Esophagus muscularis mucosa (tissue), 4 donors: ENCODE data around the gene ABHD18. TPM values are rescaled to one million over a fixed set of nuclear protein-coding genes. Genes with fewer than 3 reads are reported as not detected.
"Not testable (repeated sequence)": the region's sequence is repeated elsewhere in the genome, so short reads cannot be mapped to it uniquely, and the experiment has no call there.

Experiments used
- DNase-seq: peaks from one replicate; pipeline ENCODE4 v3.0.0-alpha.2; 2017; ENCODE audit errors: extremely low spot score
- H3K27ac ChIP-seq, 4 donors: fragments of 200-600 bp; sonication (generic); replicated peaks in 1 of 4; 1 replicate in 3 of 4; 2 replicates in 1 of 4; pipeline ENCODE4 v1.5.1; 2016 to 2019; ENCODE audit warnings: mild to moderate bottlenecking in 1 of 4
- H3K27me3 ChIP-seq, 4 donors: fragments of 200-600 bp; sonication (generic); one replicate each; pipeline versions ENCODE4 v1.5.1 to v1.6.0; 2016 to 2019
- H3K36me3 ChIP-seq, 4 donors: fragments of 200-600 bp; sonication (generic); one replicate each; pipeline ENCODE4 v1.5.1; 2016 to 2019
- H3K4me1 ChIP-seq, 4 donors: fragments of 200-600 bp; sonication (generic); one replicate each; pipeline ENCODE4 v1.5.1; 2016 to 2019
- H3K4me3 ChIP-seq, 4 donors: fragments of 200-600 bp; sonication (generic); 1 replicate in 2 of 4; 2 replicates in 2 of 4; pipeline ENCODE4 v1.5.1; 2016 to 2019; ENCODE audit warnings: mild to moderate bottlenecking in 4 of 4, moderate library complexity in 1 of 4
- H3K9me3 ChIP-seq, 4 donors: fragments of 200-600 bp; sonication (generic); 1 replicate in 3 of 4; 2 replicates in 1 of 4; pipeline ENCODE4 v1.5.1; 2016 to 2019
- EP300 ChIP-seq: sonication (generic); formaldehyde crosslinking; IDR thresholded peaks from one replicate; pipeline ENCODE4 v1.6.1; 2017; ENCODE audit warnings: antibody characterized with exemption
- POLR2A ChIP-seq: fragments of 450-650 bp; IDR thresholded peaks from one replicate; pipeline ENCODE4 v1.6.1; 2017; ENCODE audit warnings: antibody characterized with exemption, moderate library complexity, mild to moderate bottlenecking, low read depth
- POLR2AphosphoS5 ChIP-seq, 2 donors: sonication (generic); formaldehyde crosslinking; IDR thresholded peaks; one replicate each; pipeline ENCODE4 v1.6.1; 2017; ENCODE audit warnings: antibody characterized with exemption in 2 of 2
- WGBS: methylation state at CpG from one replicate; pipeline ENCODE4 v1.1.5; 2018; 5-methylcytosine and 5-hydroxymethylcytosine counted together
- intact Hi-C: fragments of 100-400 bp; cut with DNase I; formaldehyde crosslinking; loops from one replicate; pipeline ENCODE4 v1.15.1; 2023
- total RNA-seq, 4 donors: library from RNA; depleted of rRNA; stranded (reverse); fragments of >200 nt; gene quantifications; one replicate each; pipeline versions ENCODE4 v1.1.0 to v1.2.1, GENCODE V29; 2016
- TF ChIP-seq, protein P1 (sequence below), 3 experiments: fragments of 200-600 bp in 2 of 3; fragments of 450-650 bp in 1 of 3; sonication (generic) in 2 of 3; IDR thresholded peaks; one replicate each; pipeline ENCODE4 v1.5.1; 2017 to 2019; ENCODE audit warnings: antibody characterized with exemption in 3 of 3, mild to moderate bottlenecking in 2 of 3, moderate library complexity in 1 of 3

Gene ABHD18
- total RNA-seq, 4 donors from 2014 or later, result 4.7 to 10.0 (median 7.1) TPM

DNA sequence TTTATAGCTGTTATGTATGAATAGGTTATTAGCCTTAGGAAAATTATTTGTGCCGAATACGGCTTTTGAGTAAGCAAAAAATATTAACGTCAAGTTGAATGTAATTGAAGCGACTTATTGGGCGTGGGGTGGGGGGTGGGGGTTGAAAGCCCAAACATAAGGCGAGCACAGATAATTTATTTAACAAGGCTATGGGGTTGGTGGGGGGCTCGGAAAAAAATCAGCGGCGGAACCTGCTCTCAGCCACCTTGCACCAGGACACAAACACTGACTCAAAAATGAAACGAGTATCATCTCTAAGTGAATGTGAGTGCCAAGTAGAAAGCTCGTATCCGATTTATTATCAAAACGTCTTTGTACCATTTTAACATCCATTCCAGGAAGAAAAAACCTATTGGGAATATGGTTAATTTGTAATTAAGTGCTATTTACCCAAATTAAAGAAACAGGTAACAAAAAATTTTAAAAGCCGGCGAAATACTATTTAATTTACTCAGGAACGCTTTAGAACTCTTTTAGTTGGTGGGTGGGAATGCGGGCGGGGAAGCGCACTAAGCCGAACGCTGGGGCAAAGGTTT lies 95.0 kb downstream of the ABHD18 start:
- intact Hi-C loops, result loop anchor here (10.0 kb wide), 3 partner anchors 175 to 755 kb away; partner anchors contain the start of genes HSPA4L and PLK4
- Histone ChIP-seq H3K4me1 (peaks cover 9 to 19% (median 13%) of the 10 kb centered on the region in 4 donors), H3K4me3 (peak overlapping the region; percentile 86 to 97 (median 91)), H3K9me3 (no peaks in the 10 kb centered on the region), H3K36me3 (no peaks in the 10 kb centered on the region), H3K27ac (peak overlapping the region; percentile 96 to 98 (median 98)), H3K27me3 (no peaks in the 10 kb centered on the region)
- TF ChIP-seq, protein P1, sequence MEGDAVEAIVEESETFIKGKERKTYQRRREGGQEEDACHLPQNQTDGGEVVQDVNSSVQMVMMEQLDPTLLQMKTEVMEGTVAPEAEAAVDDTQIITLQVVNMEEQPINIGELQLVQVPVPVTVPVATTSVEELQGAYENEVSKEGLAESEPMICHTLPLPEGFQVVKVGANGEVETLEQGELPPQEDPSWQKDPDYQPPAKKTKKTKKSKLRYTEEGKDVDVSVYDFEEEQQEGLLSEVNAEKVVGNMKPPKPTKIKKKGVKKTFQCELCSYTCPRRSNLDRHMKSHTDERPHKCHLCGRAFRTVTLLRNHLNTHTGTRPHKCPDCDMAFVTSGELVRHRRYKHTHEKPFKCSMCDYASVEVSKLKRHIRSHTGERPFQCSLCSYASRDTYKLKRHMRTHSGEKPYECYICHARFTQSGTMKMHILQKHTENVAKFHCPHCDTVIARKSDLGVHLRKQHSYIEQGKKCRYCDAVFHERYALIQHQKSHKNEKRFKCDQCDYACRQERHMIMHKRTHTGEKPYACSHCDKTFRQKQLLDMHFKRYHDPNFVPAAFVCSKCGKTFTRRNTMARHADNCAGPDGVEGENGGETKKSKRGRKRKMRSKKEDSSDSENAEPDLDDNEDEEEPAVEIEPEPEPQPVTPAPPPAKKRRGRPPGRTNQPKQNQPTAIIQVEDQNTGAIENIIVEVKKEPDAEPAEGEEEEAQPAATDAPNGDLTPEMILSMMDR (IDR thresholded peaks at IDR 0.05), result no peak
- TF ChIP-seq EP300, result no peak
- TF ChIP-seq POLR2A, result no peak
- TF ChIP-seq POLR2AphosphoS5 (IDR thresholded peaks at IDR 0.05), result no peak
- 27% methylated on average over 21 of the region's 21 CpGs for WGBS
- DNase-seq, result no peak

DNA sequence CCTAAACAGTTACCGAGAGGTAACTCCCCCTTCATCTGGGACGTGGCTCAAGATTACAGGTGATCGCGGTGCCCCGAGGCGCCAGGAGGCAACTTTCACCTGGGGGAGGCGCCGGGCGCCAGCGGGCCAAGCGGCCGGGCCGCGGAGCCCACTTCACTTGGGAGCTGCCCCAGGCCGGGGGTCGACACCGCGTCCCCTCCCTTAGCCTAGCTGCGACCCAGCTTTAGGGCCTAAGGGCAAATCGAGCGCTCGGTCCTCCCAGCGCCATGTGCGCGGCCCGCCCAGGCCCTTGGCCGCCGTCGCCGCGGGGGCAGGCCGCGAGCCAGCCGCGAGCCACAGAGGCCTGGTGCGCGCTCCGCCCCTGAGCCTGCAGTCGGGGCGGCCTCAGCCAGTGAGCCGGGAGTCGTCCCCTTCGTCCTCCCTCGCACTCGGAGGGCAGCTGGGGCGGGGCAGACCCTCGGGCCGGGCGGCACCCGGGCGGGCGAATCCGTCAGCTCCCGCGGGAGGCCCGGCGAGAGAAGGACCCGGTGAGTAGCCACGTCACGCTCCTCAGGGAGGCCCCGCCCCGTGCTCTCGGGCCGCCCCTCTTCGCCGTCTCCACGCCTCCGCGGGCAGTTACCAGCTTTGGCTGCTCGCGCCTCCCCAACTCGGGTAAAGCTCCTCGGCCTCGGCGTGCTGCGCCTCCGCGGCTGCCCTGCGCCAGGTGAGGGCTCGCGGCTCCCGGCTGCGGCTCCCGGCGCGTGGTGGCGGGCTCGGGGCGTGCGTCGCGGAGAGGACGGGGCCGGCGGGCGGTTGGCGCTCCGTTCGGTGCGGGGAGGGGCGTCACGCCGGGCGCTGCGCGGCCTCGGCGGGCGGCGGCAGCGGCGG lies 95.7 kb downstream of the ABHD18 start, which contains the start of gene LARP1B:
LARP1B (plus strand) TSS at position 614 of the 867 bp plus-strand sequence. CDS start 13,640 bp downstream, outside the sequence.
- peak; percentile 97 for DNase-seq
- H3K4me3 ChIP-seq, result peak within 1 kb of the TSS; percentile 86 to 97 (median 91)
- H3K9me3 ChIP-seq, result no peaks in the 10 kb centered on the region
- H3K27ac ChIP-seq, result peak within 1 kb of the TSS; percentile 96 to 98 (median 98)
- peaks cover 9 to 19% (median 13%) of the 10 kb centered on the region in 4 donors for H3K4me1 ChIP-seq
- intact Hi-C loops, result loop anchor here (1.0 to 10.0 kb wide), 4 partner anchors 96 to 754 kb away; partner anchors contain the start of genes ABHD18, HSPA4L, MFSD8 and PLK4
- no peaks in the 10 kb centered on the region for H3K27me3 ChIP-seq
- TF ChIP-seq EP300 (no peak), POLR2AphosphoS5 (IDR thresholded peaks at IDR 0.05) (peak; percentile 93), POLR2A (peak; percentile 59)
- WGBS, result 0% methylated on average over 1 of the region's 112 CpGs
- no peaks in the 10 kb centered on the region for H3K36me3 ChIP-seq

DNA sequence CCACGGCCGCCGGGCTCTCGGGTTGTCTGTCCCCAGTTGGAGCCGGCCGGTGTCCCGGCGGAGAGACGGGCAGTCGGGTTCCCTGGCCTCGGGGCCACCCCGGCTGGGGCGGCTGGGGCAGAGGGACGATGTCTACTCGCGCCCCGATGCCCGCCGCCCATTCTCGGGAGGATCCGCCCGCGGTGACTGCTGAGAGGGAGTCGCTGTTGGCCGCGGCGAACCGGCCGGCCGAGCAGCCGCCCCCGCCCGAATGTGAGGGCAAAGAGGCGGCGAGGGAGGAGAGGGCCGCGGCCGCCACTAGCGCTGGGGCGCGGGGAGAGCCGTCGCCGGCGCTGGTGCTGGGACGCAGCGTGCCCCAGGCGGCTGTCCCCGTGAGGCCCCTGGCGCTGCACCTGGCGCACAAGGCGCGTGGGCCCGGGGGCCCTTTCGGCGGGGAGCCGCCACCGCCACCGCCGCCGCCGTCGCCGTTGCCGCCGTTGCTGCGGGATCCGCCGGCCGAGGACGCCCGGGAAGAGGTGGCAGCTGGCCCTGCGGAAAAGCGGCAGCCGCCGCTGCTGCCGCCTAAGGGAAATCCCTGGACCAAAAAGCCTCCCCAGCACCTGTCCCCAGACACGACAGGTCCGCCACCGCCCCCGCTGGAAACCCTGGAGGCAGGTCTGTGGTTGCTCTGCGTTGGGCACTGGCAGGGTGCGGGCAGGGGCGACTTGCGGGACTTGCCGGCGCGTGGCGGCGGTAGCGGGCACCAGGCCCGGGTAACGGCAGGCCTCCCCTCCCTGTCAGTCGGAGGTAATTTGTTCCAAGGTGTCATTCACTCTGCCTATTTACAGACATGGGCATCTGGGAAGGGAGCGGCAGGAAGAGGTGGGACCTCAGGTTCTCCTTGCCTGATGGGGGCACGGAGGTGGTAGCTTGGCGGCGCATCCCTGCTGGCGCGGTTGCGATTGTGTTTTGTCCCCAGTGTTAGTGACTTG lies 96.6 kb downstream of the ABHD18 start:
- peak; percentile 92 for DNase-seq
- intact Hi-C loops, result loop anchor here (1.0 to 10.0 kb wide), 4 partner anchors 97 to 753 kb away; partner anchors contain the start of genes ABHD18, HSPA4L, MFSD8 and PLK4
- Histone ChIP-seq H3K9me3 (no peaks in the 10 kb centered on the region), H3K36me3 (no peaks in the 10 kb centered on the region), H3K4me3 (peak overlapping the region; percentile 86 to 97 (median 91)), H3K4me1 (peaks cover 9 to 19% (median 13%) of the 10 kb centered on the region in 4 donors), H3K27ac (peak overlapping the region; percentile 96 to 98 (median 98)), H3K27me3 (no peaks in the 10 kb centered on the region)
- TF ChIP-seq POLR2A (no peak), POLR2AphosphoS5 (IDR thresholded peaks at IDR 0.05) (peak in 1 of 2 donors; percentile 48), EP300 (no peak)
- TF ChIP-seq, protein P1 (IDR thresholded peaks at IDR 0.05), result peak in 1 of 3 experiments; percentile 6
- under 1% methylated on average over 13 of the region's 101 CpGs for WGBS

DNA sequence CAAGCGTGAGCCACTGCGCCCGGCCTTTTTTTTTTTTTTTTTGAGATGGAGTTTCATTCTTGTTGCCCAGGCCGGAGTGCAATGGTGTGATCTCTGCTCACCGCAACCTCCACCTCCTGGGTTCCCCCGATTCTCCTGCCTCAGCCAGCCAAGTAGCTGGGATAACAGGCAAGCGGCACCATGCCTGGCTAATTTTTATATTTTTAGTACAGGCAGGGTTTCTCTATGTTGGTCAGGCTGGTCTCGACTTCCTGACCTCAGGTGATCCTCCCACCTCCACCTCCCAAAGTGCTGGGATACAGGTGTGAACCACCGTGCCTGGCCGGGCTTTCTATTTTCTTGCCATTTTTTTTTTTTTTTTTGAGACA lies 101.2 kb downstream of the ABHD18 start:
- intact Hi-C loops, result loop anchor here (10.0 kb wide), 3 partner anchors 182 to 748 kb away; partner anchors contain the start of genes HSPA4L and PLK4
- not testable (repeated sequence) for DNase-seq

DNA sequence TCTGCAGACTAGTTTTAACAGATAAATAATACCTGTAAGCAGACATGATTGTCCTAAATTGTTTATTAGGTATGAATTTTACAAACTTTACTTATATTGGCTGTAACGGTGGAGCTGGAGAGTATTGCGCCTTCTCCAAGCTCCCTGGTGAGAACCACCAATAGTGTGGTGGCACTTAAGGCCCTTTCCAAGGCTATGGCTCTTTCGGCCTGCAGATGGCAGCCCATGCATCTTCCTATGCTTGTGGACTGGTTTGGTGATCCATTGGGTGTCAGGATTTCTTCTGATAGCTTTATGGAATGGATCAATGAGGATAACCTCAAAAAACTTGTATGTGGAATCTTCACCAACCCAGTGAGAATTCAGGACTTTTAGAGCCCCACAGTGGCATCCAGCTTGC lies 103.7 kb downstream of the ABHD18 start:
- no peak for DNase-seq
- Histone ChIP-seq H3K27ac (no peak overlapping the region), H3K27me3 (no peaks in the 10 kb centered on the region), H3K9me3 (no peaks in the 10 kb centered on the region), H3K4me1 (no peaks in the 10 kb centered on the region), H3K36me3 (no peaks in the 10 kb centered on the region), H3K4me3 (no peak overlapping the region)
- no peak for TF ChIP-seq EP300
- TF ChIP-seq POLR2A, result no peak
- TF ChIP-seq, protein P1 (IDR thresholded peaks at IDR 0.05), result peak in 1 of 3 experiments; percentile 4
- intact Hi-C loops, result loop anchor here (10.0 kb wide), 3 partner anchors 184 to 746 kb away; partner anchors contain the start of genes HSPA4L and PLK4
- 94% methylated on average over 3 of the region's 3 CpGs for WGBS

More for the DNA sequence above, 101.2 kb downstream of the ABHD18 start:
- over 99% methylated on average over 10 of the region's 10 CpGs for WGBS
- peaks cover 7 to 10% (median 9%) of the 10 kb centered on the region in 4 donors for H3K4me1 ChIP-seq
- H3K36me3 ChIP-seq, H3K9me3 ChIP-seq, H3K27ac ChIP-seq, H3K4me3 ChIP-seq, H3K27me3 ChIP-seq: not testable (repeated sequence)
